ENCODE data around the gene ATP5F1C.

- TF ChIP-seq, protein P1, sequence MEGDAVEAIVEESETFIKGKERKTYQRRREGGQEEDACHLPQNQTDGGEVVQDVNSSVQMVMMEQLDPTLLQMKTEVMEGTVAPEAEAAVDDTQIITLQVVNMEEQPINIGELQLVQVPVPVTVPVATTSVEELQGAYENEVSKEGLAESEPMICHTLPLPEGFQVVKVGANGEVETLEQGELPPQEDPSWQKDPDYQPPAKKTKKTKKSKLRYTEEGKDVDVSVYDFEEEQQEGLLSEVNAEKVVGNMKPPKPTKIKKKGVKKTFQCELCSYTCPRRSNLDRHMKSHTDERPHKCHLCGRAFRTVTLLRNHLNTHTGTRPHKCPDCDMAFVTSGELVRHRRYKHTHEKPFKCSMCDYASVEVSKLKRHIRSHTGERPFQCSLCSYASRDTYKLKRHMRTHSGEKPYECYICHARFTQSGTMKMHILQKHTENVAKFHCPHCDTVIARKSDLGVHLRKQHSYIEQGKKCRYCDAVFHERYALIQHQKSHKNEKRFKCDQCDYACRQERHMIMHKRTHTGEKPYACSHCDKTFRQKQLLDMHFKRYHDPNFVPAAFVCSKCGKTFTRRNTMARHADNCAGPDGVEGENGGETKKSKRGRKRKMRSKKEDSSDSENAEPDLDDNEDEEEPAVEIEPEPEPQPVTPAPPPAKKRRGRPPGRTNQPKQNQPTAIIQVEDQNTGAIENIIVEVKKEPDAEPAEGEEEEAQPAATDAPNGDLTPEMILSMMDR (IDR thresholded peaks at IDR 0.05 in 4 of 5, conservative IDR thresholded peaks at IDR 0.05 in 1 of 5), result no peak
- TF ChIP-seq POLR2A (IDR thresholded peaks at IDR 0.05), result no peak
Observed at GRCh38 chr10:7857262-7857661, 69.3 kb downstream of the ATP5F1C start.
